ENCODE measurements around the gene C5orf52. TPM values are rescaled to one million over a fixed set of nuclear protein-coding genes. Genes with fewer than 3 reads are reported as not detected.

Gene C5orf52
- not detected in 2 replicates for total RNA-seq

DNA sequence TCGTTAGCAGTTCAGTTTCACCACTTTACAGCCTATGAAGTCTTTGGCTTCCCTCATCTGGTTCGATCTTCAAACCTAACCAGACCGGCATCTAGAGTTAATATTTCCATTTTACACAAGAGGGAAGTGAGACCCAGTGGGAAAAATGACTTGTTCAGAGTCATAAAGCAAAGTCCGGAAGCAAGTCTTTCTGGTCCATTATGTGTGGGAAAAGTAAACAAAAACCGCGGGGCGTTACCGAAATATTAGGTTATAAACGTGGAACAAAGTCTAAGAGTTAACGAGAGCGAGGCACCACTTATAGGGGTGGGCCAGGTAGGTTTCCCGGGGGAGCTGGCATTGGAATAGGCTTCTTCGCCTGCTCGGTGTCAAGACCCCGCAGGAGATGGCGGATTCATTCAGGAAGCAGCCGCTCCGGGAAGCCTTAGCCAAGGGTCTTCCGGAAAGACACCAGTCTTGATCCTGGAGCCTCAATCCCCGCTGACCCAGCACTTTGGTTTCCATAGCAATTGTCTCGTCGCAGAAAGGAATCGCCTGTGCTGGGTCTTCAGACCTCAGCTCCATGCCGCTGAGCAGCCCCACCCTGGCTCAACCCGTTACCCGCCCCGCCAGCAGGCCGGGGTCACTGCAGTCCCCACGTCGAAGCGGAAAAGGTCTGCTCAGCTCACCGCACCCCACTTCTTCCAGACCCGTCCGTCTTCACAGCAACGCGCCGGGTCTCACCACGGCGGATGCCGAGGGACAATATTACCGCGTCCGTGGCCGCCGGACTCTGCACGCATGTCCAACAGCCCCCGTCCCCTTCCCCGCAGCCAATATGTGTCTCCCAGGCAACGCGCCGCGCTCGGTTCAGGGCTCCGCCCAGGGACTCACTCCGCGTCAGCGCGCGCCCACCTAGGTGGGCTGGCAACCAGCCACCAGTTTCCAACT, at the start of gene C5orf52:
TSS of gene C5orf52 (plus strand) at position 872 of the 930 bp plus-strand sequence. CDS start 82 bp downstream, outside the sequence.

DNA sequence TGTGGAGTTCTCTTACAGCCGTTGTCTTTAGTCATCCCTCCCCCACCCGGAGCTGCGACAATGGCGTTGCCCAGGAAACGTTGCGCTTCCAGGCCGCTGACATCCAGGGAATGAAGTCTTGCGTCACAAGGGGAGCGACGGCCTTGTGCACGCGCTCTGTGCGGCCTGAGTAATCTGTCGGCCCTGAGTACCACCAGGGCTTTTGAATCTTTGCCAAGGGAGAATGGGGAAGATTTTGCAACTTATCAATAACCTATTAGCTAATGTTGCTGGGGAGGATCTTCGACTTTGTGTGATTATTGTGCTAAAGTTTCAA, 19.0 kb upstream of the C5orf52 start, which contains the start of gene SOX30:
TSS of gene SOX30 (minus strand) at position 62 of the 316 bp plus-strand sequence. CDS start 360 bp downstream, outside the sequence.

Other genes starting within 250 kb of the C5orf52 start
- 4.2 and 5.9 TPM in 2 replicates for gene NIPAL4, start 211.3 kb upstream of the C5orf52 start, total RNA-seq
- gene ADAM19, start 95.8 kb upstream of the C5orf52 start, total RNA-seq = 72.8 and 110 TPM in 2 replicates
- gene SOX30, start 19.1 kb upstream of the C5orf52 start, total RNA-seq = 0.33 and 0.51 TPM in 2 replicates
- 11.6 and 17.6 TPM in 2 replicates for gene THG1L, start 59.9 kb downstream of the C5orf52 start, total RNA-seq
- 2.2 and 2.3 TPM in 2 replicates for gene LSM11, start 72.2 kb downstream of the C5orf52 start, total RNA-seq
- 60.0 and 71.2 TPM in 2 replicates for gene CLINT1, start 187.6 kb downstream of the C5orf52 start, total RNA-seq